ENCODE data around the gene LHFPL4.
"Not testable (repeated sequence)": the region's sequence is repeated elsewhere in the genome, so short reads cannot be mapped to it uniquely, and the experiment has no call there.

The LHFPL4 gene

GRCh38 chr3:9536212-9536611, 17.4 kb downstream of the LHFPL4 start:
- DNase-seq (ENCODE audit: low spot score) = no peak

DNA sequence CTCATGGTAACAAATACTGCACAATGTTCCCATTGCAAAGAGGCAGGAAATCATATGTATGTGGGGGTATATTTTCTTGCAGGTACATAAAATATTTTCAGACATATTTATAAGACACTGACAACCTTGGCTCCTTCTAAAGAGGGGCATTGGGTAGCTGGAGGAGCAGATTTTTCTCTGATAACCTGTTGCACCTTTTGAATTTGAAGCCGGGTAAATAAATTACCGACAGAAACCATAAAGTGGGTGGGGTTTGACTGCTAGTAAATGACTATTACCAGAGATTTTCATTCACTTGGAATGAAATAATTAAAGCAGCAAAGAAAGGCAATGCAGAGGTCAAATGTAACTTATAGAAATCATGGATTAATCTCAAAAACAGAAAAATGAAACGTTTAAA, 19.2 kb downstream of the LHFPL4 start:
- no peak for DNase-seq (ENCODE audit: low spot score)

GRCh38 chr3:9525078-9525477, 28.5 kb downstream of the LHFPL4 start:
- DNase-seq (ENCODE audit: low spot score) = no peak

- DNase-seq (ENCODE audit: low spot score) = no peak
Measured at GRCh38 chr3:9514956-9515355, 38.7 kb downstream of the LHFPL4 start.

- no peak for DNase-seq (ENCODE audit: low spot score)
Measured at GRCh38 chr3:9514306-9514705, 39.3 kb downstream of the LHFPL4 start.

DNA sequence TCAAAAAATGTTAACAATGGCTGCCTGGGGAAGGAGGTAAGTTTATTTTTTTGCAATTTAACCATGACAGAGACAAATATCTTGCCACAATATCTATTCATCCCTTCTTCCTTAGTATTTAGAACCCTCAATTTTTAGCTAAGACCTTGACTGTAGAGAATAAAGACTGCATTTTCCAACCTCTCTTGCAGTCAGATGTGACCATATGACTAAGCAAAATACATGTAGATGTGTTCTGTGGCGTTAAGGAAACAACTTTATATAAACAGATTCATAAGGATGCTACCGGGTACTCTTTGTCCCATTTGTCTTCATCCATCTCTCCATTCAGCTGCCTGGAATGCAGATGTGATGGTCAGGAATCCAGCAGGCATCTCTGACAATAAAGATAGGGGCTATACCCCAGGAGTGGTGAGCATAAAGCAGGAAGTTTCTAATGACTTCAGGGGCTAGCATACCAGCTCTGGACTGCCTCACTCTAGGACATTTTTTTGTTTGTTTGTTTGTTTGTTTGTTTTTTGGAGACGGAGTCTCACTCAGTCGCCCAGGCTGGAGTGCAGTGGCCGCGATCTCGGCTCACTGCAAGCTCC, 41.1 kb downstream of the LHFPL4 start:
- DNase-seq (ENCODE audit: low spot score) = no peak

DNA sequence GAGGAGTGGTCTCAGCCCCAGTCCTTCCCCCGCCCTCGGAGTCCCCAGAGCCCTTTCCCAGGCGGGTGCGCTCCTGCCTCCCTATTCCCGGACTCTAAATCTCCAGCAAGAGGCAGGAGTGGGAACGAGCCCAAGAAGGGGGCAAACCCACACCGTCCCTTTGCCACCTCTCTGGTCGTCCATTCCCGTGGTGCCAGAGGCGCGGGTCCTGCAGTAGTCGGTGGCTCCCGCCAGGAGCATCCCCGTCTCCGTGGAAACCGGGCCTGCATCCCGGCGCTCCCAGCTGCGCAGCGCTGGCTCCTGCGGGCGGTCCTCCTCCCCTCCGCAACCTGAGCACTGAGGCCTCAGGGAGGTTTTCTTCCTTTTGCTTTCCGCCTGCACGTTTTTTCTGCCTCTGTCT, 44.8 kb downstream of the LHFPL4 start:
- no peak for DNase-seq (ENCODE audit: low spot score)

DNA sequence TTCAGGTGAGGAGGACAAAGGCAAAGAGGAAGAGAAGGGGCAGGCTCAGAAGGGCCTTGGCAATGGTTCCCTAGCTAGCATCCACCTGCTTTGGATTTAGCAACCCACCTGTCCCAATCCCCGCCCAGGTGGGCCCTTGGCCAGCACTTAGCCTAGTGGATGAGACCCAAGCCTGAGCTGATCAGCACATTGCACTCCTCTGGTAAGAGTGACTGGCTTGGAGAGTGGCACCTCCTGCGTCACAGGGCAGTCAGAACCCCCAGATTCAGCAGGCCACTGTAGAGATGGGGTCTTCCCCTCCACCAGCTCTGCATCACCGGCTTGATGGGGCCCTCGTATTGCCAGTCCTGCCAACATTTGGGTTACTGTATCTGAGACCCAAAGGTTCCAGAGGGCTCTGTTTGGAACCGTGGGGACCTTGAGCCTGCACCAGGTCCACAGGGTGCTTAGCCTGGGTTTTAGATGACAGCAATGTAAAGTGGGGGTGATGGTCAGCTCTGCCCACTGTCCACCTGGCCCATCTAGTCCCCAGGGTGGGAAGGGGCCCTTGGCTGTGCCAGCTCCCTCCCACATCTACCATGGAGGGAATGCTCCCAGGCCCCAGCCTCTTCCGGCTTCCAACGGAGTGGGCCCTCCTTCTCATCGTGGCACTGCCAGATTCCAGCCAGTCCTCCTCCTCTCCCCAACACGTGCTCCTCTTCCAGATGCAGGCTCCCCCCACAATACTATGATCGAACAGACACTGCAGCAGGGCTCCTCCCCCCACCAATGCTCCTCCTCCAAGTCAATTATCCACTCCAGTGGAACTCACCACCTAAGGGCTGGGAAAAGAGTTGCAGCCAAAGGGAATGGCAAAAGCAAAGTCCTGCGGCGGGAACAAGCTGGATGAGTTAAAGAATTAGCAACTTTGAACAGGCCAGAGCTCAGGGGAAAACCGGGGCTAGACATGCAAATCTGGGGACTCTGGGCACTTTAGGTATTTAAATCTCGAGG, 45.7 kb downstream of the LHFPL4 start:
- DNase-seq (ENCODE audit: low spot score) = no peak

DNA sequence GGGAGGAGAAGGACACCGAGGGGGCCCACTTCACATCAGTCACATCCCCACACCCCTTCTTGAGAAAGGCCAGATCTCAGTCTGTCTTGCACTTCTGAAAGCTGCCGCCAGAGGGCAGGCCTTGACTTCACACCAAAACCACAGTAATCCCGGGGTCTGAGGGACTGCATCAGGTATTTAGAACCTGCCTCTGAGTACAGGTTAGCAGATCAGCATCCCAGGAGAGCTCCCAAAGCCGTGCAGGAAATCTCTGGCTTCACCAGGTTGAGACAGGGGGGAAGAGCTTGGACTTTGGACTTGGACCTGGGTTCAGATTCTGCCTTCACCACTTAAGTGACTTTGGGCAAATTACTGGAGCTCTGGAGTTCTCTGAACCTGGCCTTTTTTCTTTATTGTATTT, 50.3 kb downstream of the LHFPL4 start:
- DNase-seq (ENCODE audit: low spot score) = peak; percentile 49

DNA sequence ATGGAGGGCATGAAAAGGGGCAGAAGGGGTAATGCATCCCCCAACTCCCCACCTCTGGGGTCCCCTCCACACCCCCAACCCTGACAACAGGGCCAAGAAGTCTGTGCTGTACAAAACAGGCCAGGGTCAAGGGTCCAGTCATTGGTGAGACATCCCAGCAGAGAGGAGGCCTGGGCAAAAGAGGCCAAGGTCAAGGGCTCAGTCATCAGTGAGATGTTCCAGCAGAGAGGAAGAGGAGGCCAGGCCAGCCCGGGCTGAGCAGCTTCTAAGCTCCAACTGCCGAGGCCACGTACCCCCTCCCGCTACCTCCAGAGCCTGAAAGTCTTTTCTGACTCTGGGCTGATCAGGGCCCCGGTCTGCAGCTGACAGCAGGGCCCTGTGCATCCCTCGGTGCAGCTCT, 52.4 kb downstream of the LHFPL4 start:
- DNase-seq (ENCODE audit: low spot score) = no peak

GRCh38 chr3:9500108-9501050, 53.2 kb downstream of the LHFPL4 start:
- no peak for DNase-seq (ENCODE audit: low spot score)

DNA sequence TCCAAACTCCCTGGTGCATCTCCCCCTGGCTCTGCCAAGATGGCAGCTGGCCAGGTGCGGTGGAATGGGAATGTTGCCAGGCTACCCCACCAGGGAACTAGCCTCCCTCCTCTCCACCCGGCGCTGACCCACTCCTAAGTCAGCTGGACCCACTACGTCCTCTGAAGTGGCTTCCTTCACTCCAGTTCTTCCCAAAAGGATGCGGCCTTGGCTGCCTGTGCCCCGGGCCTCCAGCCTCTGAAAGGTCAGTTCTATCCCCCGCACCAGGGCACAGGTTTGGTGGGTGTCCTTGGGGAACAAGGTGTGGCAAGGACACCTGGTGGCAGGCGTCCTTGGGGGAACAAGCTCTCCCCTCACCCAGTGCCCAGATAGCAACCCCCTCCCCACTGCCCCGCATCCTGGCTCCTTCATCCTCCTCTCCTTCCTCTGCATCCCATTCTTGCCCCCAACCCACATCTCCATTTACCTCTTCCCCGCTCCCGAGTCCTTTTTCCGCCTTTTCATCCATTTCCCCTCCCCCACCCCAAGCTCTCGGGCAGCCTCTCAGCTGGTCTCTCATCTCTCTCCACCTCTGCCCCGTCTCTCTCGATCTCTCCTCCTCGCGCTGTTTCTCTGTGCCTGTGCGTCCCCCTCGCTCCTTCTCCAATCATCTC, 54.0 kb downstream of the LHFPL4 start:
- no peak for DNase-seq (ENCODE audit: low spot score)

DNA sequence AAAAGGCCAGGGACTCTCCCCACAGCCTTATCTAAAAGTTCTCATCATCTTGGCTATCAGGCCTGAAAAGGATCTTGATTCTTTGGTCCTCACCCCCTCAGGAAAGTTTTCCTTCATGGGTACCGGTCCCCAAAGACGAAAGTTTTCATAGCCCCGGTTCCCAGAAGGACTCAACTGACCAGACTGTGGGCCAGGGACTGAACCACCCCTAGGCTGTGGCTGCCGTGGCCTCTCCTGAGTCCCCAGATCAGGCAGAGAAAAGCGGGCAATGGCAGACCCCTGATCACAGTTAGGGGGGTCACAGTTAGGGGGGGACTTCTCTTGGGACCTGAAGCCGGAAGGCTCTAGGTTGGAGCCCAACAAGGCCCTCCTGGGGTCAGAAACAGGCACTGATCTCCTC, 54.8 kb downstream of the LHFPL4 start:
- DNase-seq (ENCODE audit: low spot score) = no peak

- DNase-seq (ENCODE audit: low spot score) = peak; percentile 28
Measured at GRCh38 chr3:9497821-9498565, 55.6 kb downstream of the LHFPL4 start.

GRCh38 chr3:9496893-9497292, 56.7 kb downstream of the LHFPL4 start:
- DNase-seq (ENCODE audit: low spot score) = no peak

DNA sequence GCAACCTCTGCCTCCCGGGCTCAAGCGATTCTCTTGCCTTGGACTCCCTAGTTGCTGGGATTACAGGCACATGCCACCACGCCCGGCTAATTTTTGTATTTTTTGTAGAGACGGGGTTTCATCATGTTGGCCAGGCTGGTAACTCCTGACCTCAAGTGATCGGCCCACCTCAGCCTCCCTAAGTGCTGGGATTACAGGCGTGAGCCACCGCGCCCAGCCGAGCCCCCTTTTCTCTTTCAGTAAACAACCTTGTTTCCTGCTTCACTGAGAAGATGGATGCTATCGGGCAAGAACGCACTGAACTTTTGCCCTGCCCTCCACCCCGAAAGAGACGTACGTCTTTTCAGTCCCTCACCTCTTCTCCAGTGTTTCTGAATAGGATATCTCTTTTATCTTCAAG, 59.6 kb downstream of the LHFPL4 start:
- not testable (repeated sequence) for DNase-seq (ENCODE audit: low spot score)

DNA sequence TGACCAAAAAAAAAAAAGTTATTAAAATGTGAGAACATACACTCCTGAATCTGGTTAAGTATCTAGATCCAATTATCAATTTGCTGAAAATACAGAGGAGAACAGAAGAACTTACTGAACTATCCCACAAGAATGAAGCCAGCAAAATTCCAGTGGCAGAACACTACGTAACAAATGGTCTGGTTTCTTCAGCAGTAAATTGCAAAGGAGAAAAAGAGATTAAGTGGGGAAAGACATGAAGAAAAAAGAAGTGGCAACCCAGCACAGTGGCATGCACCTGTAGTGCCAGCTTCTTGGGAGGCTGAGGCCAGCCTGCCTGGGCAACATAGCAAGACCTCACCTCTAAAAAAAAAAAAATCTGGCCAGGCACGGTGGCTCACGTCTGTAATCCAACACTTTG, 62.1 kb downstream of the LHFPL4 start:
- DNase-seq (ENCODE audit: low spot score) = no peak

GRCh38 chr3:9485248-9485647, 68.4 kb downstream of the LHFPL4 start:
- no peak for DNase-seq (ENCODE audit: low spot score)

DNA sequence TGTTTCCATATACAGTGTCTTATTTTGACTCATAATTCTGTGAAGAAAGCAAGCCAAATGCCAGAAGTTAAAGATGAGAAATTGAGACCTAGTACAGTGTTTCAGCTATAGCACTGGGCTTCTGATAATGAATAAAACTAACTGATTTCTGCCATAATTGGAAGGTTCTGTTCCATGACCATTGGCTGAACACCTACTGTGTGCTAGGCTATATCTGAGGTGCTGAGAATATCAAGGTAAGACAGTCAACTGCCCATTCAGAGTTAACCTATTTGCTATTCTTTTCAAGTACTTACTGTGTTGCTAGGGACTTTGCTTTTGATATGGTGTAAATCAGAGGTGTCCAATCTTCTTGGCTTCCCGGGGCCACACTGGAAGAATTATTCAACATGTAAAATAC, 73.4 kb downstream of the LHFPL4 start:
- DNase-seq (ENCODE audit: low spot score) = no peak

GRCh38 chr3:9476935-9477334, 76.7 kb downstream of the LHFPL4 start:
- DNase-seq (ENCODE audit: low spot score) = no peak

GRCh38 chr3:9474482-9474881, 79.1 kb downstream of the LHFPL4 start:
- no peak for DNase-seq (ENCODE audit: low spot score)
